Suprapubic skin (tissue), 4 donors: ENCODE results near the gene TRIM15. TPM values are rescaled to one million over a fixed set of nuclear protein-coding genes. Genes with fewer than 3 reads are reported as not detected.

ENCODE experiments used
- DNase-seq, 2 donors: peaks; one replicate each; pipeline ENCODE4 v3.0.0-alpha.2; 2019; ENCODE audit warnings: low spot score in 2 of 2
- H3K27ac ChIP-seq: fragments of 200-600 bp; sonication (generic); one replicate; pipeline ENCODE4 v1.5.1; 2019
- H3K27me3 ChIP-seq: fragments of 200-600 bp; sonication (generic); one replicate; pipeline ENCODE4 v1.5.1; 2019
- H3K36me3 ChIP-seq: fragments of 200-600 bp; sonication (generic); one replicate; pipeline ENCODE4 v1.5.1; 2019
- H3K4me1 ChIP-seq: fragments of 200-600 bp; sonication (generic); one replicate; pipeline ENCODE4 v1.5.1; 2019
- H3K4me3 ChIP-seq: fragments of 200-600 bp; sonication (generic); one replicate; pipeline ENCODE4 v1.5.1; 2019; ENCODE audit warnings: mild to moderate bottlenecking
- H3K9me3 ChIP-seq: fragments of 200-600 bp; sonication (generic); one replicate; pipeline ENCODE4 v1.5.1; 2019
- CTCF ChIP-seq, 2 donors: fragments of 200-600 bp in 1 of 2; fragments of 450-650 bp in 1 of 2; sonication (generic) in 1 of 2; IDR thresholded peaks; one replicate each; pipeline ENCODE4 v1.5.1; 2016 to 2019; ENCODE audit warnings: antibody characterized with exemption in 2 of 2, mild to moderate bottlenecking in 1 of 2, moderate library complexity in 1 of 2
- EP300 ChIP-seq: sonication (generic); formaldehyde crosslinking; IDR thresholded peaks from one replicate; pipeline ENCODE4 v1.6.1; 2017; ENCODE audit warnings: antibody characterized with exemption
- POLR2A ChIP-seq, 2 donors: fragments of 450-650 bp; IDR thresholded peaks; one replicate each; pipeline ENCODE4 v1.6.1; 2017; ENCODE audit warnings: antibody characterized with exemption in 2 of 2, mild to moderate bottlenecking in 2 of 2, moderate library complexity in 2 of 2
- POLR2AphosphoS5 ChIP-seq, 3 donors: sonication (generic); formaldehyde crosslinking; IDR thresholded peaks; one replicate each; pipeline ENCODE4 v1.6.1; 2017; ENCODE audit warnings: antibody characterized with exemption in 3 of 3
- WGBS: methylation state at CpG from one replicate; pipeline ENCODE4 v1.1.5; 2018; 5-methylcytosine and 5-hydroxymethylcytosine counted together
- total RNA-seq, 4 donors: library from RNA; depleted of rRNA; stranded (reverse); fragments of >200 nt; gene quantifications; one replicate each; pipeline ENCODE4 v1.1.0, GENCODE V29; 2016

TRIM15 gene
- total RNA-seq, 4 donors from 2014 or later: 0.19 to 1.6 (median 0.73) TPM

- Histone ChIP-seq H3K36me3 (peaks cover 88% of the 10 kb centered on the region), H3K27ac (no peak overlapping the region), H3K4me3 (no peak overlapping the region), H3K4me1 (no peaks in the 10 kb centered on the region), H3K9me3 (no peaks in the 10 kb centered on the region), H3K27me3 (no peaks in the 10 kb centered on the region)
- WGBS: 93% methylated on average over 7 of the region's 7 CpGs
- no peak for DNase-seq
- TF ChIP-seq POLR2A (IDR thresholded peaks at IDR 0.05) (no peak), EP300 (no peak), POLR2AphosphoS5 (IDR thresholded peaks at IDR 0.05) (no peak), CTCF (IDR thresholded peaks at IDR 0.05) (no peak)
Observed at GRCh38 chr6:30192076-30192475, 28.7 kb downstream of the TRIM15 start.

- Histone ChIP-seq H3K4me3 (no peak overlapping the region), H3K36me3 (peaks cover 86% of the 10 kb centered on the region), H3K27me3 (no peaks in the 10 kb centered on the region), H3K4me1 (peaks cover 4% of the 10 kb centered on the region), H3K9me3 (no peaks in the 10 kb centered on the region), H3K27ac (no peak overlapping the region)
- WGBS: 87% methylated on average over 8 of the region's 8 CpGs
- TF ChIP-seq POLR2AphosphoS5 (IDR thresholded peaks at IDR 0.05) (no peak), EP300 (no peak), POLR2A (IDR thresholded peaks at IDR 0.05) (no peak), CTCF (IDR thresholded peaks at IDR 0.05) (no peak)
- DNase-seq: no peak
Observed at GRCh38 chr6:30194797-30195690, 31.7 kb downstream of the TRIM15 start.

- no peak for DNase-seq
- no peak for TF ChIP-seq CTCF (IDR thresholded peaks at IDR 0.05)
- TF ChIP-seq POLR2A (IDR thresholded peaks at IDR 0.05): no peak
- TF ChIP-seq EP300: no peak
- no peak for TF ChIP-seq POLR2AphosphoS5 (IDR thresholded peaks at IDR 0.05)
- H3K4me1 ChIP-seq: peaks cover 7% of the 10 kb centered on the region
- no peak overlapping the region for H3K4me3 ChIP-seq
- 100% methylated on average over 1 of the region's 1 CpG for WGBS
- no peak overlapping the region for H3K27ac ChIP-seq
- peaks cover 84% of the 10 kb centered on the region for H3K36me3 ChIP-seq
- H3K27me3 ChIP-seq: no peaks in the 10 kb centered on the region
- no peaks in the 10 kb centered on the region for H3K9me3 ChIP-seq
Observed at GRCh38 chr6:30195951-30196350, 32.6 kb downstream of the TRIM15 start.

GRCh38 chr6:30196376-30196775, 33.0 kb downstream of the TRIM15 start:
- peaks cover 11% of the 10 kb centered on the region for H3K4me1 ChIP-seq
- peaks cover 79% of the 10 kb centered on the region for H3K36me3 ChIP-seq
- WGBS: 96% methylated on average over 12 of the region's 12 CpGs
- TF ChIP-seq CTCF (IDR thresholded peaks at IDR 0.05): no peak
- no peak for TF ChIP-seq POLR2A (IDR thresholded peaks at IDR 0.05)
- TF ChIP-seq POLR2AphosphoS5 (IDR thresholded peaks at IDR 0.05): no peak
- no peak overlapping the region for H3K27ac ChIP-seq
- no peaks in the 10 kb centered on the region for H3K9me3 ChIP-seq
- no peak for DNase-seq
- H3K27me3 ChIP-seq: no peaks in the 10 kb centered on the region
- no peak overlapping the region for H3K4me3 ChIP-seq

- Histone ChIP-seq H3K4me3 (no peak overlapping the region), H3K9me3 (no peaks in the 10 kb centered on the region), H3K27me3 (no peaks in the 10 kb centered on the region), H3K36me3 (peaks cover 65% of the 10 kb centered on the region), H3K4me1 (peaks cover 23% of the 10 kb centered on the region), H3K27ac (no peak overlapping the region)
- WGBS: 75% methylated on average over 20 of the region's 34 CpGs
- DNase-seq: no peak
- TF ChIP-seq EP300: no peak
- TF ChIP-seq POLR2AphosphoS5 (IDR thresholded peaks at IDR 0.05): no peak
- no peak for TF ChIP-seq POLR2A (IDR thresholded peaks at IDR 0.05)
- no peak for TF ChIP-seq CTCF (IDR thresholded peaks at IDR 0.05)
Observed at GRCh38 chr6:30198166-30199084, 35.1 kb downstream of the TRIM15 start.
